Peyer's patch (tissue), 4 donors: ENCODE data around the gene CCDC12. TPM values are rescaled to one million over a fixed set of nuclear protein-coding genes. Genes with fewer than 3 reads are reported as not detected.

Experiments used
- DNase-seq, 3 donors: peaks; one replicate each; pipeline ENCODE4 v3.0.0-alpha.2; 2017 to 2019
- H3K27ac ChIP-seq, 4 donors: fragments of 200-600 bp; sonication (generic); one replicate each; pipeline ENCODE4 v1.5.1; 2016 to 2019
- H3K27me3 ChIP-seq, 2 donors: fragments of 200-600 bp; sonication (generic); one replicate each; pipeline ENCODE4 v1.5.1; 2019
- H3K36me3 ChIP-seq, 3 donors: fragments of 200-600 bp; sonication (generic); one replicate each; pipeline ENCODE4 v1.5.1; 2016 to 2019
- H3K4me1 ChIP-seq, 4 donors: fragments of 200-600 bp; sonication (generic); one replicate each; pipeline ENCODE4 v1.5.1; 2016 to 2019
- H3K4me3 ChIP-seq, 4 donors: fragments of 200-600 bp; sonication (generic); 1 replicate in 3 of 4; 2 replicates in 1 of 4; pipeline ENCODE4 v1.5.1; 2016 to 2019; ENCODE audit warnings: mild to moderate bottlenecking in 1 of 4
- H3K9me3 ChIP-seq, 4 donors: fragments of 200-600 bp; sonication (generic); one replicate each; pipeline ENCODE4 v1.5.1; 2016 to 2019; ENCODE audit warnings: mild to moderate bottlenecking in 1 of 4
- POLR2A ChIP-seq, 2 donors: fragments of 450-650 bp; IDR thresholded peaks; one replicate each; pipeline ENCODE4 v1.5.1; 2017; ENCODE audit warnings: antibody characterized with exemption in 2 of 2, mild to moderate bottlenecking in 2 of 2, moderate library complexity in 2 of 2
- total RNA-seq, 4 donors: library from RNA; depleted of rRNA; stranded (reverse); fragments of >200 nt; gene quantifications; one replicate each; pipeline ENCODE4 v1.1.0, GENCODE V29; 2016
- TF ChIP-seq, protein P1 (sequence below), 6 experiments: fragments of 450-650 bp in 4 of 6; fragments of 200-600 bp in 2 of 6; sonication (generic) in 1 of 6; IDR thresholded peaks; one replicate each; pipeline ENCODE4 v1.5.1; 2017 to 2019; ENCODE audit warnings: antibody characterized with exemption in 6 of 6, mild to moderate bottlenecking in 3 of 6, moderate library complexity in 1 of 6

Gene CCDC12
- total RNA-seq, 4 donors from 2014 or later = 41.7 to 90.0 (median 59.2) TPM

DNA sequence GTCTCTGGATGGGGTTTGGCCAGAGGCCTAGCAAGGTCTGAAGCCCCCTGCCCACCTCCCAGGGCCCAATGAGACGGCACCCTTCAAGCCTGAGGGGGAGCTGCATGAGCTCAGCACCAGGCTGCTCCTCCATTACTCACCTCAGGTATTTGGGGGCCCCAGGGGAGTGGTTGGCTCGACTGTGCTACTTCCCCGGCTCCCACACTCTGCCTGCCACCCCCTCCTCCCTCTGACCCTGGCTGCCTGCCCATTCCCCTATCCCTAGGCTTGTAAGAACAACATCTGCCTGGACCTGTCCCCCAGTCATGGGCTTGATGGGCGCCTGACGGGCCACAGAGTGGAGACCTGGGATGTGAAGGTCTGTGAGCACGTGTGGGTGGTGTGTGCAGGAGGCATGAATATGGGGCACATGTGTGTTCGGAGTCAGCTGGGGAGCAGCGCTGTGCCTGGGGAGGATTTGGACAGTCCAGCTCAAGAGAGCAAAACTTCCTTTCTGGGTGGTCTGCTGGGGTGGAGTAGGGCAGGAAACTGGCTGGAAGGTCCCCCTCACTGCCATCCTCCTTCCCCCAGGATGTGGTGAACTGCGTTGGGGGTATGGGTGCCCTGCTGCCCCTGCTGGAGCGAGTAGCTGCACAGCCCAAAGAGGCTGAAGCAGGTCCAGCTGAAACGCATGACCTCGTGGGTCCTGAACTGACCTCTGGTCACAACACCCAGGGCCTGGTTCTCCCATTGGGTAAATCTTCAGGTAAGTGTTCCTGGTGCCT is 20.3 kb upstream of the CCDC12 start:
- no peaks in the 10 kb centered on the region for H3K9me3 ChIP-seq
- no peak overlapping the region for H3K4me3 ChIP-seq
- no peak for TF ChIP-seq POLR2A (IDR thresholded peaks at IDR 0.05)
- TF ChIP-seq, protein P1, sequence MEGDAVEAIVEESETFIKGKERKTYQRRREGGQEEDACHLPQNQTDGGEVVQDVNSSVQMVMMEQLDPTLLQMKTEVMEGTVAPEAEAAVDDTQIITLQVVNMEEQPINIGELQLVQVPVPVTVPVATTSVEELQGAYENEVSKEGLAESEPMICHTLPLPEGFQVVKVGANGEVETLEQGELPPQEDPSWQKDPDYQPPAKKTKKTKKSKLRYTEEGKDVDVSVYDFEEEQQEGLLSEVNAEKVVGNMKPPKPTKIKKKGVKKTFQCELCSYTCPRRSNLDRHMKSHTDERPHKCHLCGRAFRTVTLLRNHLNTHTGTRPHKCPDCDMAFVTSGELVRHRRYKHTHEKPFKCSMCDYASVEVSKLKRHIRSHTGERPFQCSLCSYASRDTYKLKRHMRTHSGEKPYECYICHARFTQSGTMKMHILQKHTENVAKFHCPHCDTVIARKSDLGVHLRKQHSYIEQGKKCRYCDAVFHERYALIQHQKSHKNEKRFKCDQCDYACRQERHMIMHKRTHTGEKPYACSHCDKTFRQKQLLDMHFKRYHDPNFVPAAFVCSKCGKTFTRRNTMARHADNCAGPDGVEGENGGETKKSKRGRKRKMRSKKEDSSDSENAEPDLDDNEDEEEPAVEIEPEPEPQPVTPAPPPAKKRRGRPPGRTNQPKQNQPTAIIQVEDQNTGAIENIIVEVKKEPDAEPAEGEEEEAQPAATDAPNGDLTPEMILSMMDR (IDR thresholded peaks at IDR 0.05) = no peak
- no peaks in the 10 kb centered on the region for H3K27me3 ChIP-seq
- DNase-seq = peak in 1 of 3 donors; percentile 37
- H3K36me3 ChIP-seq = peaks cover 0 to 57% (median 0%) of the 10 kb centered on the region in 3 donors
- H3K4me1 ChIP-seq = peaks cover 0 to 5% (median 0%) of the 10 kb centered on the region in 4 donors
- H3K27ac ChIP-seq = no peak overlapping the region

DNA sequence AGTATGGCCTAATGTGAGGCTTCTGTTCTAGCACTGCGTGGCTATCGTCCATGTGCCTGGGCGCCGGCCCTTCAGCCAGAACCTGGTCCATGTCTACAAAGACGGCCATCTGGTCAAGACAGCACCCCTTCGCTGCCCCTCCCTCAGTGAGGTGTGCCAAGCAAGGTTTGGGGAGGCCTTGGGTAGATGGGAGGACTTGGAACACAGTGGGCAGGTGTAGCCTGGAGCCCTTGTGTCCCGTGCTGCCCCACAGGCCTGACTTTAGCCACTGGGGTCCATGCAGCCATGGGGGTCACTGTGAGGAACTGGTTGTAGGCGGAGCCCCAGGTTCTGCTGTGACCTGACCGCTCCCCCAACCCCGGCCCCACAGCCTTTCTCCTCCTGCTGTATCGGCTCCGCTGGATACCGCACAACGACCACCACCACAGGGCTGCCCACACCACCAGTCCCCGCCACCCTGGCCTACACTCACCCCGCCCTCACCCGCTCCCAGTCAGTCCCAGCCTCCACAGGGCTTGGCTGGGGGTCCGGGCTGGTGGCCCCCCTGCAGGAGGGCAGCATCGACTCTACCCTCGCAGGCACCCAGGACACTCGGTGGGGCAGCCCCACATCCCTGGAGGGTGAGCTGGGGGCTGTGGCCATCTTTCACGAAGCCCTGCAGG is 19.5 kb upstream of the CCDC12 start:
- Histone ChIP-seq H3K36me3 (peaks cover 0 to 55% (median 0%) of the 10 kb centered on the region in 3 donors), H3K27ac (no peak overlapping the region), H3K4me1 (peaks cover 0 to 5% (median under 1%) of the 10 kb centered on the region in 4 donors), H3K4me3 (no peak overlapping the region), H3K27me3 (no peaks in the 10 kb centered on the region), H3K9me3 (no peaks in the 10 kb centered on the region)
- DNase-seq = peak in 1 of 3 donors; percentile 40
- TF ChIP-seq, protein P1 (IDR thresholded peaks at IDR 0.05) = no peak
- no peak for TF ChIP-seq POLR2A (IDR thresholded peaks at IDR 0.05)

DNA sequence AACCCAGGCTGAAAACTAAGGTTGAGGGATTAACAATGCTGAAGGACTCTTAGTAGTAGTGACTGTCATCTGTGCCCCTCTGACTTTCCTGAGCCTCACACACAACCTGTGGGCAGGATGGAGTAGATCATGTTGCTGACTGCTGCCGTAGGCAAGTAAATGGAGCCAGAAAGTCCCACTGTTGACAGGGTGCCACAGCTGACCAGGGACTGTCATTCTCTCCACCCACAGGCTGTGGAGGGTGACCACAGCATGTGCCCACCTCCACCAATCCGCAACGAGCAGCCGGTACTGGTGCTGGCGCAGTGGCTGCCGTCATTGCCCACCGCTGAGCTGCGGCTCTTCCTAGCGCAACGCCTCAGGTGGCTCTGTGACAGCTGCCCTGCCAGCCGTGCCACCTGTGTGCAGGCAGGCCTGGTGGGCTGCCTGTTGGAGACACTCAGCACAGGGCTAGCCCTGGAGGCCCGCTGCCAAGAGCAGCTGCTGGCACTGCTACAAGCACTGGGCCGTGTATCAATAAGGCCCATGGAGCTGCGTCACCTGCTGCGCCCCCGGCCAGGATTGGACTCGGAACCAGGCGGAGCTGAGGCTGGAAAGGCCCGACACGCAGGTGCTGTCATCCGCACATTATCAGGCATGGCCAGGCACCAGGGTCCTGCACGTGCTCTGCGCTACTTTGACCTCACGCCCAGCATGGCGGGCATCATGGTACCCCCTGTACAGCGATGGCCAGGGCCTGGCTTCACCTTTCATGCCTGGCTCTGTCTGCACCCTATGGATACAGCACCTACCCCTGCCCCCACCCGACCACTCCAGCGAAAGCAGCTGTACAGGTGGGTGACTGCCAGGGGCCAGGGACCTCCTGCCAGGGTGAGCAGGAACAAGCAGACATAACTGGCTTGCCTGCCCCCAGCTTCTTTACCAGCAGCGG is 18.5 kb upstream of the CCDC12 start:
- H3K27ac ChIP-seq = no peak overlapping the region
- TF ChIP-seq, protein P1 (IDR thresholded peaks at IDR 0.05) = no peak
- TF ChIP-seq POLR2A (IDR thresholded peaks at IDR 0.05) = no peak
- H3K27me3 ChIP-seq = no peaks in the 10 kb centered on the region
- H3K4me1 ChIP-seq = peaks cover 0 to 9% (median 2%) of the 10 kb centered on the region in 4 donors
- peaks cover 0 to 48% (median 0%) of the 10 kb centered on the region in 3 donors for H3K36me3 ChIP-seq
- H3K4me3 ChIP-seq = no peak overlapping the region
- no peaks in the 10 kb centered on the region for H3K9me3 ChIP-seq
- peak in 1 of 3 donors; percentile 39 for DNase-seq

DNA sequence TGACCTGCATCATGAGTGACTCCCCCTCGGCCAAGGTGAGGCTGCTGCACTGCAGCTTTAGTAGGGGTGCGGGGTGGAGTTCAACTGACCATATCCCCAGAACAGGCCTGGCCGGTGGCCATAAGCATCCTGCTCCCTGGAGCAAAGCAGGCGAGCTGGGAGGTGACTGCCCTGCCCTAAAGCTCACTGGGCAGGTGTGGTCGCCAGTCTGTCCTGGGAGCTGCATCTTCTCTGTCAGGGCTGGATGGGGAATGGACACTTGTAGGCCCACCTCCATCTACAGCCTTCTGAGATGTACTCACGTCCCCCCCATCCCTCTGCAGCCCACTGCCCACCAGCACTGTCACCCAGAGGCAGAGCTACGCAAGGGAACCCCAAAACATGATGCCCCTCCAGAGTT is 17.4 kb upstream of the CCDC12 start:
- no peak for DNase-seq
- TF ChIP-seq, protein P1 (IDR thresholded peaks at IDR 0.05) = no peak
- no peak for TF ChIP-seq POLR2A (IDR thresholded peaks at IDR 0.05)
- peaks cover 0 to 10% (median 4%) of the 10 kb centered on the region in 4 donors for H3K4me1 ChIP-seq
- no peak overlapping the region for H3K4me3 ChIP-seq
- H3K27me3 ChIP-seq = no peaks in the 10 kb centered on the region
- H3K27ac ChIP-seq = no peak overlapping the region
- H3K9me3 ChIP-seq = no peaks in the 10 kb centered on the region
- H3K36me3 ChIP-seq = peaks cover 0 to 45% (median 0%) of the 10 kb centered on the region in 3 donors

DNA sequence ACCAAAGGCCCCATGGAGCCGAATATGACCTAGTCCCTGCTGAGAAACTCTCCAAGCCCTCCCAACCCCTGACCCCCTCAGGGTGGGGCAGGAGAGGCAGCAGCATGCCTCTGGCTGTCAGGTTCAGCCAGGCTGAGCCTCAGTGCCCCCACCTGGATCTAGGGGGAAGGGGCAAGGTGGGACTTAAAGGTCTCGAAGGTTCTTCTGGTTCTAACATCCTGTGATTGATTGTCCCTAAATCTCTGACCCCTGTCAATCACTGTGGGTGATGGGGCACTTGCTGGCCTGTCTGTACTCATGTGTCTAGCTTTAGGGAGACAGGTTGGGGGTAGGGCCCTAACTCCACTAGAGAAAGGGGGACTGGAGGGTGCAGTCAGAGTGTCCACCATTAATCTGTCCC is 16.7 kb upstream of the CCDC12 start:
- Histone ChIP-seq H3K27me3 (no peaks in the 10 kb centered on the region), H3K36me3 (peaks cover 0 to 46% (median 0%) of the 10 kb centered on the region in 3 donors), H3K9me3 (no peaks in the 10 kb centered on the region), H3K4me1 (peaks cover 0 to 11% (median 7%) of the 10 kb centered on the region in 4 donors), H3K4me3 (no peak overlapping the region), H3K27ac (no peak overlapping the region)
- TF ChIP-seq POLR2A (IDR thresholded peaks at IDR 0.05) = no peak
- TF ChIP-seq, protein P1 (IDR thresholded peaks at IDR 0.05) = no peak
- no peak for DNase-seq
